ENCODE data around the gene RPS2.

DNA sequence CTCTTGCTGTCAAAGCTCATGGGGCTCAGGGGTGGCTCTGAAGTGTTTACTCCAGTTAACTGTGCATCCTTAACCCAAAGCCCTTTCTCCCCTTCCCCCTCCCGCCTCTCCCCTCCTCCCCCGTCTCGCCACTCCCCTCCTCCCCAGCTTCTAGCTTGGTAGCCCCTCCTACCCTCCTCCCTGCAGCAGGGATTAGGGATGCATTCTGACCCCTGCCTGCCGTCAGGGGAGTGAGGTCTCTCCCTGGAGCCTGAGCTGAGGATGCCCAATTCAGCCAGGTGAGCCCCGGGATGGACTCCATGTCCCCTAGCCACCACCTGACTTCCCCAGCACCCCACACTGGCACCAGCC, 48.0 kb downstream of the RPS2 start:
- TF ChIP-seq, protein P1, sequence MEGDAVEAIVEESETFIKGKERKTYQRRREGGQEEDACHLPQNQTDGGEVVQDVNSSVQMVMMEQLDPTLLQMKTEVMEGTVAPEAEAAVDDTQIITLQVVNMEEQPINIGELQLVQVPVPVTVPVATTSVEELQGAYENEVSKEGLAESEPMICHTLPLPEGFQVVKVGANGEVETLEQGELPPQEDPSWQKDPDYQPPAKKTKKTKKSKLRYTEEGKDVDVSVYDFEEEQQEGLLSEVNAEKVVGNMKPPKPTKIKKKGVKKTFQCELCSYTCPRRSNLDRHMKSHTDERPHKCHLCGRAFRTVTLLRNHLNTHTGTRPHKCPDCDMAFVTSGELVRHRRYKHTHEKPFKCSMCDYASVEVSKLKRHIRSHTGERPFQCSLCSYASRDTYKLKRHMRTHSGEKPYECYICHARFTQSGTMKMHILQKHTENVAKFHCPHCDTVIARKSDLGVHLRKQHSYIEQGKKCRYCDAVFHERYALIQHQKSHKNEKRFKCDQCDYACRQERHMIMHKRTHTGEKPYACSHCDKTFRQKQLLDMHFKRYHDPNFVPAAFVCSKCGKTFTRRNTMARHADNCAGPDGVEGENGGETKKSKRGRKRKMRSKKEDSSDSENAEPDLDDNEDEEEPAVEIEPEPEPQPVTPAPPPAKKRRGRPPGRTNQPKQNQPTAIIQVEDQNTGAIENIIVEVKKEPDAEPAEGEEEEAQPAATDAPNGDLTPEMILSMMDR (IDR thresholded peaks at IDR 0.05): no peak
- TF ChIP-seq ZFX (IDR thresholded peaks at IDR 0.05; ENCODE audit: borderline replicate concordance): no peak
